ENCODE results near the gene RASSF5. TPM values are rescaled to one million over a fixed set of nuclear protein-coding genes. Genes with fewer than 3 reads are reported as not detected.
A peak's percentile ranks its signal among the peaks of the same experiment; 100 is the strongest.

RASSF5 gene
- total RNA-seq, 1 experiment from 2014 or later = 12.4 TPM

DNA sequence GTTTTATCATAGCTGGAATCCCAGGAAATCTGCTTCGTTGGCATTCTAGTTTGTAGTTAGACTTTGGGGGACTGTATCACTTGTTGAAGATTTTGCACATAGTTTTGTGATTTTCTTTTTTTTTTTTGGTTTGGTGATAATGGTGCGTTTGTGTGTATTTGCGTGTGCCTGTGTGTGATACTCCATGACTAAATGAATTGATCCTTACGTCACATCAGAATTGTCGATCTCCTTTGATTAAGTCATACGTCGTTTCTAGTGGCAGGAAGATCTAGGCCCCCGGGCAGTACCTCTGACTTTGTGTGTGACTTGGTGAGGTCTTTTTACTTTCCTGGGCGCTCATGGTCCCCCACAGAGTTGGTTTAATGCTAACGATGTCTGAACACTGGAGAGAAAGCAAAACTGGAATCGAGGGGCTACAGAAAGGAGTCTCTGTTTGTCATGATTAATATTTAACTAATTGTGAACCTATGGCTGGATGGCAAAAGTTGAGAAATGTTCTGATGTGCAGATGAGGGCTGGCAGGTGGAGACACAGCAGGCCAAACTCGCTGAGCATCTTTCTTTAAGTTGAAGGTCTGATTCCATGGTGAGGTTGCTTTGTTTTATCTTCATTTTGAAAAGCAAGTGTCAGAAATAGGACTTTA lies 2.4 kb downstream of the RASSF5 start:
- H3K9me2 ChIP-seq (ENCODE audit: insufficient read depth) = no peaks in the 10 kb centered on the region
- peaks cover 66% of the 10 kb centered on the region for H3K4me1 ChIP-seq (replicated peaks; ENCODE audit: insufficient read depth)
- H2AFZ ChIP-seq = no peak overlapping the region
- H3F3A ChIP-seq (ENCODE audit: insufficient read depth, low read depth) = peaks cover 37% of the 10 kb centered on the region
- intact Hi-C loops (cut with micrococcal nuclease; ENCODE audit: unreplicated experiment) = no loop called here
- H3K27me3 ChIP-seq (ENCODE audit: insufficient read depth, low read depth) = no peaks in the 10 kb centered on the region
- no peak for TF ChIP-seq EZH2 (IDR thresholded peaks at IDR 0.05; ENCODE audit: low read depth)
- TF ChIP-seq, protein P1, sequence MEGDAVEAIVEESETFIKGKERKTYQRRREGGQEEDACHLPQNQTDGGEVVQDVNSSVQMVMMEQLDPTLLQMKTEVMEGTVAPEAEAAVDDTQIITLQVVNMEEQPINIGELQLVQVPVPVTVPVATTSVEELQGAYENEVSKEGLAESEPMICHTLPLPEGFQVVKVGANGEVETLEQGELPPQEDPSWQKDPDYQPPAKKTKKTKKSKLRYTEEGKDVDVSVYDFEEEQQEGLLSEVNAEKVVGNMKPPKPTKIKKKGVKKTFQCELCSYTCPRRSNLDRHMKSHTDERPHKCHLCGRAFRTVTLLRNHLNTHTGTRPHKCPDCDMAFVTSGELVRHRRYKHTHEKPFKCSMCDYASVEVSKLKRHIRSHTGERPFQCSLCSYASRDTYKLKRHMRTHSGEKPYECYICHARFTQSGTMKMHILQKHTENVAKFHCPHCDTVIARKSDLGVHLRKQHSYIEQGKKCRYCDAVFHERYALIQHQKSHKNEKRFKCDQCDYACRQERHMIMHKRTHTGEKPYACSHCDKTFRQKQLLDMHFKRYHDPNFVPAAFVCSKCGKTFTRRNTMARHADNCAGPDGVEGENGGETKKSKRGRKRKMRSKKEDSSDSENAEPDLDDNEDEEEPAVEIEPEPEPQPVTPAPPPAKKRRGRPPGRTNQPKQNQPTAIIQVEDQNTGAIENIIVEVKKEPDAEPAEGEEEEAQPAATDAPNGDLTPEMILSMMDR (conservative IDR thresholded peaks at IDR 0.05) = no peak
- H3K4me2 ChIP-seq = peak overlapping the region; percentile 80; the same call in 1 of the 2 replicates
- no peaks in the 10 kb centered on the region for H3K9me3 ChIP-seq (ENCODE audit: insufficient read depth, low read depth)
- no peak overlapping the region for H3K4me3 ChIP-seq
- no peaks in the 10 kb centered on the region for H3K36me3 ChIP-seq (ENCODE audit: low read depth)
- H4K20me1 ChIP-seq (ENCODE audit: insufficient read depth) = no peaks in the 10 kb centered on the region
- BruUV-seq (replicated peaks) = no TSS peak
- DNase-seq = no peak
- POLR2A ChIA-PET (ENCODE audit: unreplicated experiment) = no interaction called here
- H3K79me2 ChIP-seq (ENCODE audit: low read depth) = peaks cover 8% of the 10 kb centered on the region
- CTCF ChIA-PET = no interaction called here
- H3K27ac ChIP-seq = no peak overlapping the region

DNA sequence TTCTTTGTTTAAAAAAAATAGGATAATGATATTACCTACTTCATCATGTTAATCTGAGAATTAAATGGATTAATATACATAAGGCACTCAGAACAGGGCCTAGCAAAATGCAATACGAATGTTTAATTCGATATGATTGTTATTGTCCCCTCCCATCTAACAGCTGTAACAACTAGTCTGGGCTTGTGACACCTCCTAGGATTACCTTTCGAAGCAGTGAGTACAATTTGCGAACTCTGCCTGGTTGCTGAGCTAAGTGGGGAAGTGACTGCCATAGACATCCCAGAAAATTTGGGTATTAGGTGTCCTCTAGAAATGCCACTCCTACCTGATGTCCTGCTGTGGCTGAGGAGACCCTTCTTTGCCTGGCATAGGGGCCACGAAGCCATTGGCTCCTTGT lies 3.0 kb downstream of the RASSF5 start:
- no peak overlapping the region for H3K27ac ChIP-seq
- DNase-seq = no peak
- intact Hi-C loops (cut with micrococcal nuclease; ENCODE audit: unreplicated experiment) = no loop called here
- TF ChIP-seq, protein P1 (conservative IDR thresholded peaks at IDR 0.05) = no peak
- no peak for TF ChIP-seq EZH2 (IDR thresholded peaks at IDR 0.05; ENCODE audit: low read depth)
- no peaks in the 10 kb centered on the region for H3K27me3 ChIP-seq (ENCODE audit: insufficient read depth, low read depth)
- BruUV-seq (replicated peaks) = no TSS peak
- no peaks in the 10 kb centered on the region for H3K9me2 ChIP-seq (ENCODE audit: insufficient read depth)
- peaks cover 38% of the 10 kb centered on the region for H3F3A ChIP-seq (ENCODE audit: insufficient read depth, low read depth)
- POLR2A ChIA-PET (ENCODE audit: unreplicated experiment) = no interaction called here
- no peaks in the 10 kb centered on the region for H3K9me3 ChIP-seq (ENCODE audit: insufficient read depth, low read depth)
- CTCF ChIA-PET = no interaction called here
- H2AFZ ChIP-seq = no peak overlapping the region
- no peak overlapping the region for H3K4me2 ChIP-seq
- H3K79me2 ChIP-seq (ENCODE audit: low read depth) = peaks cover 8% of the 10 kb centered on the region
- no peak overlapping the region for H3K4me3 ChIP-seq
- no peaks in the 10 kb centered on the region for H4K20me1 ChIP-seq (ENCODE audit: insufficient read depth)
- H3K4me1 ChIP-seq (replicated peaks; ENCODE audit: insufficient read depth) = peaks cover 66% of the 10 kb centered on the region
- H3K36me3 ChIP-seq (ENCODE audit: low read depth) = no peaks in the 10 kb centered on the region

DNA sequence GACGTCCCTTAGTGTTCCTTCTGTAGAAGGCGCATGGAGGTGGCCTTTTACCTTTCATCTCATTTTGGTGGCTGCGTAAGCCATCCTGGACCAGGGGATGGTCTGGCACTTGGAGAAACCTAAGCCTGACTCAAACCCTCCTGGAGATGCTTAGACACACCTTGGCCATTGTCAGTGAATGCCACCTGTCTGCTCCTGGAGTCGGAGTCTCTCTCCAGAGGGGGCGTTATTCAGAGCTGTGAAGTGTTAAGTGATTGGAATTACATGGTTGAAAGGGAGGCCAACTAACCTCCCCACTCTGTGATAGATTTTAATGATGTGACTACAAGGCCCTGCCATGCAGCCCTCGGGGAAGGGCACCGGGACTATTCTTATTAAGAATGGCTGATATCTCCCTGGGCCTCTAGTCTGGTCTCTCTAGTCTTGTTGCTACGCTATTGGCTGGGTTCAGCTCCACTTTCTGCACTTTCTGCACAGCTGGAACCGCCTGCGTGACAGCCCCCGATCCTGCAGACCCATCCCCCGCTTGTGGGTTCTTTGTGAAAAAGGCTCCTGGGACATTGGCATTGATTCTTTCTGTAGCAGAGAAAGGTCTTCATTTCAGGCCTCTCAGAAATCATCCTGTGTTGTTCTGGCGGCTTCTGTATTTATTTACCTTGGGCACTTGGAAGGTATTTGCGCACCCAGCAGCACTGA lies 4.2 kb downstream of the RASSF5 start:
- ChIA-PET POLR2A (ENCODE audit: unreplicated experiment) (no interaction called here), CTCF (no interaction called here)
- Histone ChIP-seq H3K9me3 (ENCODE audit: insufficient read depth, low read depth) (no peaks in the 10 kb centered on the region), H3K36me3 (ENCODE audit: low read depth) (no peaks in the 10 kb centered on the region), H3K9me2 (ENCODE audit: insufficient read depth) (no peaks in the 10 kb centered on the region), H3K4me2 (peak overlapping the region; percentile 79; the same call in 1 of the 2 replicates), H2AFZ (no peak overlapping the region), H3K4me1 (replicated peaks; ENCODE audit: insufficient read depth) (peaks cover 71% of the 10 kb centered on the region), H3F3A (ENCODE audit: insufficient read depth, low read depth) (peaks cover 39% of the 10 kb centered on the region), H3K79me2 (ENCODE audit: low read depth) (peaks cover 8% of the 10 kb centered on the region), H3K27ac (peak overlapping the region; percentile 87), H3K4me3 (no peak overlapping the region), H3K27me3 (ENCODE audit: insufficient read depth, low read depth) (no peaks in the 10 kb centered on the region), H4K20me1 (ENCODE audit: insufficient read depth) (no peaks in the 10 kb centered on the region)
- no peak for DNase-seq
- intact Hi-C loops (cut with micrococcal nuclease; ENCODE audit: unreplicated experiment) = loop anchor here (2.0 kb wide), 1 partner anchor 33 kb away; no protein-coding TSS in a partner anchor
- BruUV-seq (replicated peaks) = no TSS peak
- TF ChIP-seq EZH2 (IDR thresholded peaks at IDR 0.05; ENCODE audit: low read depth) = no peak
- TF ChIP-seq, protein P1 (conservative IDR thresholded peaks at IDR 0.05) = no peak

Measured in PC-9 (cell line).